ENCODE results near the gene YJEFN3.

YJEFN3 gene

DNA sequence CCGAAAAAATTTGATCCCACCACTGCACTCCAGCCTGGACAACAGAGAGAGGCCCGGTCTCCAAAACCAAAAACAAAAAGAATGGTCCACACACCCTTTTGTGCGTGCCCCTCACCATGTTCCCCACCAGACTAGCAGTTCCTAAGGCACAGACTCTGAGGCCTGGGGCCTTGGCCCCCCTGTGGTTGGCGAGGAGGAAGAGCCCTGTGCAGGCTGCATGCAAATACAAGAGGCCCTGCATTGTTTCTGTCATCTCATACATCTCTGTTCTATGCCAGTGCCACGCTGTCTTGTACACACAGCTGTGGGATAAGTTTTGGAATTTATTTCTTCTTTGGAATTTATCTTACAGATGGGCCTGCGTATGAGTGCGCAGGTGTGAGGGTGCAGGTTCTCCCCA, 4.7 kb upstream of the YJEFN3 start:
- no peak for DNase-seq

- DNase-seq: no peak
Observed at GRCh38 chr19:19525611-19526380, 2.9 kb upstream of the YJEFN3 start.

DNA sequence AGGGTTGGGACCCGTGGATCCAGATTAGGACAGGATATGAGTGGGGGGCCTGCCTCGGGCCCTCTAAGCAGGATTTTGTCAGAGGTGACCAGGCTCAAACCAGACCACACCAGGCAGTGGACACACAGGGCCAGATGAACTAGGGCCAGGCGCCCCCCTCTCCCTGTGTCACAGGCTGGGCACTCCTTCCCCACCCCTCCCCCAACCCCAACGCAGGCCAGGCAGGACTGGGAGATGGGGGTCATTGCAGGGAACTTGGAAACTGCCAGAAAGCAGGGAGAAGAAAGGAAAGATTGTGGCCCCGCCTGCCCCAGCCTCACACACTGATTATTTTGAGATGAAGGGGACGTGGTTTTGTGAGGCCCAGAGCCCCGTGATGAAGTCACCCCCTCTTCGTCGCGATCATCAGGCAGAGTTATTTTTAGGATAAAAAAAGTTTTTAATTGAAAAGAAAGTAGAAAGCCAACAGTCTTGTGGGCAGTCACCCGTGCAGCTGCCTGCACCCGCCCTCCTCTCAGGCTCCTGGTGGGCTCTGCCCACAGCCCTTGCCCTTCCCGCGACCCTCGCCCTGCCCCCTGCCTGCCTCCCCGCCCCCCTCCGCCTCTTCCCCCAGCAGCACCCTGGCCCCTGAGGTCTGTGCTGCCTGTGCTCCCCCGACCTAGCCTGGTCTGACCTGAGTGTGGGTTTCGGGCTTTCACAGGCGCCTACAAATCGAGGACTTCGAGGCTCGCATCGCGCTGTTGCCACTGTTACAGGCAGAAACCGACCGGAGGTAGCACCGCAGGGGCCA, 1.9 kb upstream of the YJEFN3 start:
- DNase-seq: no peak

DNA sequence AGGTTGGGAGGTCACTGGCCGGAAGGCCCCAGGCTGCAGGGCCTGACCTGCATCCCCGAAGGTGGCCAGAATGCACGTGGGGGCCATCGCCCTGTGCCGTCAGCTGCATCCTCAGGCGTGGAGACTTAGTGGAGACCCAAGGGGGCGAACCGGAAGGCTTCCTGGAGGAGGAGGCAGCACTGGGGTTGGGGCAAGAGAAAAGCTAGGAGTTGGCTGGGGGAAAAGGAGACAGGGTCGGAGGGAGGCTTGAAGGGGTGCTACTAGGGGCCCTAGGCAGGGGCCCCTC, 1.4 kb upstream of the YJEFN3 start:
- no peak for DNase-seq

GRCh38 chr19:19527674-19528625, 761 bp upstream of the YJEFN3 start:
- DNase-seq: no peak

- no peak for DNase-seq
Observed at GRCh38 chr19:19529783-19530422, 1.2 kb downstream of the YJEFN3 start.

DNA sequence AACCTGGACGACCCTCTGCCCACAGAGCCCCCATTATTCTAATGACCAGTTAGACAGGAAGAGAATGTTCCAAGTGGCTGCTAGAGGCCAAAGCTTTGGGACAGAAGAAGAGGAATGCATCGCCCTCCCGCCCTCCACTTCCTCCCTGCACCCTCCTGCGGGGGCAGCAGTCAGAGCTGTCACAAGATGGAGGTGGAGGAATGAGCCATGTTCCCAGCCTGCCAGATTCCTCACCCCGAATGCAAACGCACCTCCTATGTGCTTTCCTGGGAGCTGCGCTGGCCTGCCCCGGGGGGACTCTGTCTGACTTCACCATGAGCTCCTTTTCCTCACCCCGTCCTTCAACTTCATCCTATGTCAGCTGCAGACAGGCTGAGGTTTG, 1.7 kb downstream of the YJEFN3 start:
- no peak for DNase-seq

DNA sequence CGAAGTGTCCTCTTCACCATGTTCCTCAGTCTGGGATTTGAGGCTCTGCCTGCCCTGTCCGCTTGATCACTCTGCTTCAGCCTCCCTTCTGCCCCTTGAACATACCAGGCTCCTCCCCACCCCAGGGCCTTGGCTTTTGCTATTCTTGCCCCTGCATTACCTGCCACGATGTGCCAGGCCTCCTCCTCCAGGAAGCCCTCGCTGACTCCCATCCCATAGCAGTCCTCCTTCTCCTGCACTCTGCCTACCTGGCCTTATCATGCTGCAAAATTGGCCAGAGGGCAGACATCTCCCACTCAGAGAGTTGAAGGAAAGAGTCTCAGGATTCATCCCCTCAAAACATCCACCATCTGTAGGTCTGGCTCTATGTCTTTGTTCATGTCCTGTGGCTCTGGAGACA, 2.2 kb downstream of the YJEFN3 start:
- DNase-seq: no peak

- DNase-seq: peak; percentile 88
Observed at GRCh38 chr19:19531951-19532805, 3.5 kb downstream of the YJEFN3 start.

DNA sequence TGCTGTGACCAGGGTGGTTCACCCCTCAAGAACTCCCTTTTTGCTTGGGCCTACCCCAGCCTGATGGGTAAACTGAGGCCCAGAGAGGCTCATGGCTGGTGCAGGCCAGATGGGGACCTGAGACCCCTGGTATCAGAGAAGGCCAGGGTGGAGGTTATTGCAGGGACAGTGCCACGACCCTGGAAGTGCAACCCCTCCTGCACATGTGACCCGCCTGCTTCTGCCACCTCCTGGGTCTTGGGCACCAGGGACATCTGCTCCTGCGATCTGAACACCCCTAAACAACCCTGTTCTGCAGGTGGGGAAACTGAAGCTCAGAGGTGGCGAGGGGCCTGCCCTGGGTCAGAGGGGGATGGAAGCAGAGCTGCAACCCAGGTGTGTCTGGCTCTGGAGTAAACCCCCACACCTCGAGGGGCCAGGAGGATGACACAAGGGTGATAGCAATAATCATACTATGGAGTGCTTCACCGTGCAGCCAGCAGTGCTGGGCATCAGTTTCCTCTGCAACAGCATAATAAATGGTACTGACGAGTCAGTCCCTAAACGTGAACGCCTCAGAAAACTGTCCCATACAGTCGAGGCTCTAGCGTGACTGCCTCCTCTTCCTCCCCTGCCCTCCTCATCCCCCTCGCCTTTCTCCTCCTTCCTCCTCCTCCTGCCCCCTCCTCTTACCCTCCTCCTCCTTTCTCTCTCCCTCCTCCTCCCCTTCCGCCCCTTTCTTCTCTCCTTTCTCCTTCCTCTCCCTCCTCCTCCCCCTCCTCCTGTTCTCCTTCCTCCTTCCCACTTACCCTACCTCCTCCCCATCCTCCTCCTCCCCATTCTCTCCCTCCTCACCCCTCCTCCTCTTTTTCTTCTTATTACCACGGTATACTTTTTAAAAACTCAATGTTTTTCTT, 4.3 kb downstream of the YJEFN3 start:
- DNase-seq: no peak

DNA sequence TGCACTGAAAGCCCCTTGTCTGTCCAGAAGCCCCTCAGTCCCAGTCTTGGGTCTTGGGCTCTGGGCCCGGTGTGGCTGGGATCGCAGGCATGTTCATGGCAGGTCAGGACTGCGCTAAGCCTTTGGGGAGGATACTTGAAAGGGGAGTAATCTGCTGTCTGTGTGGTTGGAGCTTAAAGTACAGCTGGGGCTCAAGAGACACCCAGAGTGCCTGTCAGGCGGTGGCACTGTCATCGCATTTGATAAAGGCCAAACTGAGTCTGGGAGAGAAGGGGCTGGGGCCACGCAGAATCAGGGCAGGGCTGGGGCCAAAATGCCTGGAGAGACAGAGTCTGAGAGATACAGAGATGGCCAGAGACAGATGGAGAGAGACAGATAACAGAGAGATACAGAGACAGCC, 5.1 kb downstream of the YJEFN3 start:
- no peak for DNase-seq

DNA sequence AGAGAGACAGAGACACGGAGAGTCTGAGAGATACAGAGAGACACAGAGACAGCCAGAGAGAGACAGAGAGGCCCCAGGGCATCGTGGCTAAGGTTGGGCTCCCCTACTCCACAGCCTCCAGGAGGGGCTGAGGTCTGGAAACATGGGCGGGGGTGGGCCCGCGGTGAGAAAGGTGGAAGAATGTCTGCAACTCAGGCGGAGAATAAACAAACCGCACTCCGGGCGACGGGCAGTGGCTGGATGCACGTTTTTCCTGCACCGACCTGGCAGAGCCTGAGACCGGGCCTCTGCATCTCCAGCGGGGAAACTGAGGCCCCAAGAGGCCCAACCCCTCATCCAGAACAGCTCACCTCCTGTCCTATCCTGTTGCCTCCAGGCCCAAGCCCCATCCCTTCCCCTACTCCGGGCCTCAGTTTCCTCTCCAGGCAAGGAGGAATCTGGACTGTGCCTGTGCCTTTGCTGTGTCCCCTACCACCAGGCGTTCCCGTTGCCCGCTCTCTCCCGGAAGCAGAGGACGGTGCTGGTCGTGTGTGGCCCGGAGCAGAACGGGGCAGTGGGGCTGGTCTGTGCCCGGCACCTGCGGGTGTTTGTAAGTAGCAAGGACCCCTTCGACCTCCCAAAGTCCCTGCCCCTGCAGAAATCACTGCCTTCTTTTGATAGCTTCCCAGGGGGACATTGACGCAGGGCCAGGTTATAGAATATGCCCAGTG, 6.0 kb downstream of the YJEFN3 start:
- no peak for DNase-seq

DNA sequence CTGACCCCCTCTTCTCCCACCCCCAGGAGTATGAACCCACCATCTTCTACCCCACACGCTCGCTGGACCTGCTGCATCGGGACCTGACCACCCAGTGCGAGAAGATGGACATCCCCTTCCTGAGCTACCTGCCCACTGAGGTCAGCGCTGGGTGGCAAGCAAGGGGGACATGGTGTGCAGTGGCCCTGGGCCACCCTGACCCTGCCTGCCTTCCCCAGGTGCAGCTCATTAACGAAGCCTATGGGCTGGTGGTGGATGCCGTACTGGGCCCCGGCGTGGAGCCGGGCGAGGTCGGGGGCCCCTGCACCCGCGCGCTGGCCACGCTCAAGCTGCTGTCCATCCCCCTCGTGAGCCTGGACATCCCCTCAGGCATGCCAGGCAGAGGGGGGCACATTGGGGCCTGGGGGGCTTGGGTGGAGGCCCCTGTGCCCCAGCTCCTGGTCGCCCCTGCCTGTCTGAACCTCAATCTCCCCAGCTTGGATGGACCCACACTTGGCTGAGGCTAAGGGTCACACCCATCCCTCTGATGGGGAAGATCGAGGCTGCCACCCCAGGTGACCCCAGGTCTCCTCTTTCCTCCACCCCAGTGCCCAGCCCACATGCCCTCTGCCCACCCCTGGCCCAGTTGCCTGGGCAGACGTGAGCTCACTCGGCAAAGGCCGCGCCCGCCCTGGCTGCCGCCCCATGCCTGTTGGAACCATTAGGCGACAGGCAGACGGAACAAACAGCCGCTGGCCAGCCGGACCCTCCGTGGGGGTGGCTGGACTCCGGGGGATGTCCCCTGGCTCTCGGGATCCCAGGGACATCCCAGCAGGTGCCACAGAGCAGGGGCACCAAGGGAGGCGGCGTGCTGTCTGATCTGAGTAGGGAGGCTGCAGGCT, 6.8 kb downstream of the YJEFN3 start:
- DNase-seq: no peak

- no peak for DNase-seq
Observed at GRCh38 chr19:19537075-19538048, 8.7 kb downstream of the YJEFN3 start.

DNA sequence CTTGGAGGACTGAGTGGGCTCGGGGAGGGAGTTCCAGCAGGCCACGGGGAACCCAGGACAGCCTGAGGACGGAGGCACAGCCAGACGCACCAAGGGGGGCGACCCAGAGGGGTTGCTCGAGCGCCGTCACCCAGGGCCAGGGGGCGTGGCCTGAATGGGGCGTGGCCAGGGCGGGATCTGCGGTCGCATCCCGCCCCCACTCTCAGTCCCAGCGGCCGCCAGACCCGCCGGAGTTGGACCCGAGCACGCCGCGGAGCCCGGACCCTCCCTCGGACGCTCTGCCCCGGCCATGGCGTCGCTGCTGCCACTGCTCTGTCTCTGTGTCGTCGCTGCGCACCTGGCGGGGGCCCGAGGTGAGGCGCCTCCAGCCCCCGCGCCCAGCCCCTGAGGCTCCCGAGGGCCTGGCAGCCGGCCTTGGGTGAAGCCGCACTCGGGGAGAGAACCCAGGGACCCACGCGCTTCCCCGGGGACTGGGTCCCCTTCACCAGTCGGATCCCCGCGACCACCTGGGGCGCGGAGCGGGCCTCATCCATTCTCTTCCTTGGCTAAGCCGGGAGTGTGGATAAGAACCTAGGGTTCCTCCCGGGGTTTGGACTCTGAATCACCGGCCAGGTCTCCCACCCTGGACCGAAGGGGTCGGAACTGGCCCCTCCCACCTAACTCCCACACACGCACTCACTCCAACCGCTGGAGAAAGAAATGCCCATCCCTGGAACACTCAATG, 9.5 kb downstream of the YJEFN3 start, which contains the start of gene CILP2:
Gene CILP2 (plus strand): TSS at position 205 of the 724 bp plus-strand sequence. CDS start 85 bp downstream, at position 290.
- peak; percentile 34 for DNase-seq

- DNase-seq: no peak
Observed at GRCh38 chr19:19538785-19539166, 10.1 kb downstream of the YJEFN3 start.

DNA sequence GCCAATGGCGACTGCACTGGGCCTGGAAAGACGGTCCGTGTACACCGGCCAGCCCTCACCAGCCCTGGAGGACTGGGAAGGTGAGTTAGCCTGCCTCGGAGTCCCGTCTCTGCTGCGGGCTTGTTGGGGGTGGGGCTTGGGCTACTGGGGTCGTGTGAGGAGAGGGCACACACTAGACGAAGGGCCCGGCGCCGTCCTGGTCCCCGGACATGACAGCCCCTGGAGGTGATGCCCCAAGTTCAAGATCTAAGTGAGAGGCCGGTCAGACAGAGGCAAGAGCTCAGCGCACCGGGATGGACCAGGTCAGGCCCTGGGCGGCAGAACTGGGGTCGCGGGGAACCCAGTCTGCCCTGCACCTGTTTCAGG, 11.0 kb downstream of the YJEFN3 start:
- no peak for DNase-seq

Measured in stimulated activated CD4-positive, alpha-beta T cell treated with anti-CD3 and anti-CD28 coated beads, Interleukin-4, amount 100 ng/mL, for 24 hours (primary cell).